ENCODE measurements around the gene AMER2. TPM values are rescaled to one million over a fixed set of nuclear protein-coding genes. Genes with fewer than 3 reads are reported as not detected.

Gene AMER2
- polyA plus RNA-seq, 3 donors, result not detected

GRCh38 chr13:25148402-25148771 is 23.7 kb downstream of the AMER2 start:
- no peak overlapping the region for H3K4me3 ChIP-seq (replicated peaks in 1 of 3; ENCODE audit: low read depth in 2 of 3, low read length in 3 of 3)
- no peak overlapping the region for H2AFZ ChIP-seq (ENCODE audit: insufficient read depth, low read depth, low read length, poor library complexity, severe bottlenecking)
- no peaks in the 10 kb centered on the region for H3K79me2 ChIP-seq (ENCODE audit: insufficient read depth, low read length)
- no peak overlapping the region for H3K27ac Mint-ChIP-seq
- no peak for DNase-seq
- no peak for TF ChIP-seq CTCF (IDR thresholded peaks at IDR 0.05)
- no peaks in the 10 kb centered on the region for H3K4me1 Mint-ChIP-seq
- H3K4me1 ChIP-seq (ENCODE audit: control insufficient read depth in 1 of 2, insufficient read depth in 2 of 2, low read length in 2 of 2), result no peaks in the 10 kb centered on the region
- no peaks in the 10 kb centered on the region for H3K9me3 ChIP-seq (replicated peaks in 1 of 2; ENCODE audit: control insufficient read depth in 1 of 2, insufficient read depth in 1 of 2, low read length in 2 of 2)
- H3K4me3 Mint-ChIP-seq, result no peak overlapping the region
- intact Hi-C loops (cut with micrococcal nuclease), result no loop called here
- H3K9ac ChIP-seq (ENCODE audit: insufficient read depth, low read length, poor library complexity, severe bottlenecking), result no peak overlapping the region
- H4K20me1 ChIP-seq (ENCODE audit: insufficient read depth, low read length), result no peaks in the 10 kb centered on the region
- no peaks in the 10 kb centered on the region for H3K36me3 Mint-ChIP-seq
- H3K9me3 Mint-ChIP-seq, result peaks cover 0 to 12% (median 4%) of the 10 kb centered on the region in 7 donors
- 100% methylated on average over 2 of the region's 5 CpGs for WGBS (ENCODE audit: insufficient coverage)
- H3K4me2 ChIP-seq (replicated peaks; ENCODE audit: extremely low read depth, low read length, poor library complexity, severe bottlenecking), result no peak overlapping the region
- H3K27me3 ChIP-seq (ENCODE audit: control insufficient read depth in 2 of 2, insufficient read depth in 2 of 2, low read length in 2 of 2), result no peaks in the 10 kb centered on the region
- H3K36me3 ChIP-seq (replicated peaks in 1 of 2; ENCODE audit: control insufficient read depth in 1 of 2, insufficient read depth in 2 of 2, low read length in 2 of 2), result no peaks in the 10 kb centered on the region
- H3K27ac ChIP-seq (ENCODE audit: low read depth in 1 of 2, low read length in 2 of 2), result no peak overlapping the region
- peaks cover 9 to 16% (median 14%) of the 10 kb centered on the region in 3 donors for H3K27me3 Mint-ChIP-seq (ENCODE audit: low read depth in 3 of 3)

- H2AFZ ChIP-seq (ENCODE audit: insufficient read depth, low read depth, low read length, poor library complexity, severe bottlenecking), result no peak overlapping the region
- TF ChIP-seq CTCF (IDR thresholded peaks at IDR 0.05), result no peak
- no peak overlapping the region for H3K27ac Mint-ChIP-seq
- H3K27me3 ChIP-seq (ENCODE audit: control insufficient read depth in 2 of 2, insufficient read depth in 2 of 2, low read length in 2 of 2), result no peaks in the 10 kb centered on the region
- H3K36me3 ChIP-seq (replicated peaks in 1 of 2; ENCODE audit: control insufficient read depth in 1 of 2, insufficient read depth in 2 of 2, low read length in 2 of 2), result no peaks in the 10 kb centered on the region
- H3K9me3 Mint-ChIP-seq, result peaks cover 0 to 12% (median 4%) of the 10 kb centered on the region in 7 donors
- no peak overlapping the region for H3K4me2 ChIP-seq (replicated peaks; ENCODE audit: extremely low read depth, low read length, poor library complexity, severe bottlenecking)
- intact Hi-C loops (cut with micrococcal nuclease), result no loop called here
- H3K4me1 Mint-ChIP-seq, result no peaks in the 10 kb centered on the region
- DNase-seq, result no peak
- H3K4me3 Mint-ChIP-seq, result no peak overlapping the region
- no peaks in the 10 kb centered on the region for H3K36me3 Mint-ChIP-seq
- H3K9me3 ChIP-seq (replicated peaks in 1 of 2; ENCODE audit: control insufficient read depth in 1 of 2, insufficient read depth in 1 of 2, low read length in 2 of 2), result no peaks in the 10 kb centered on the region
- H3K4me3 ChIP-seq (replicated peaks in 1 of 3; ENCODE audit: low read depth in 2 of 3, low read length in 3 of 3), result no peak overlapping the region
- no peaks in the 10 kb centered on the region for H3K79me2 ChIP-seq (ENCODE audit: insufficient read depth, low read length)
- no peaks in the 10 kb centered on the region for H4K20me1 ChIP-seq (ENCODE audit: insufficient read depth, low read length)
- no peak overlapping the region for H3K27ac ChIP-seq (ENCODE audit: low read depth in 1 of 2, low read length in 2 of 2)
- H3K9ac ChIP-seq (ENCODE audit: insufficient read depth, low read length, poor library complexity, severe bottlenecking), result no peak overlapping the region
- 88% methylated on average over 2 of the region's 4 CpGs for WGBS (ENCODE audit: insufficient coverage)
- no peaks in the 10 kb centered on the region for H3K4me1 ChIP-seq (ENCODE audit: control insufficient read depth in 1 of 2, insufficient read depth in 2 of 2, low read length in 2 of 2)
- peaks cover 8 to 14% (median 10%) of the 10 kb centered on the region in 3 donors for H3K27me3 Mint-ChIP-seq (ENCODE audit: low read depth in 3 of 3)
These were observed 24.3 kb downstream of the AMER2 start for GRCh38 chr13:25147638-25148401.

All from CD14-positive monocyte (primary cell).